ENCODE results near the gene NHEJ1. TPM values are rescaled to one million over a fixed set of nuclear protein-coding genes. Genes with fewer than 3 reads are reported as not detected.

Gene NHEJ1
- total RNA-seq, 1 donor from 2014 or later = 7.8 TPM

GRCh38 chr2:219059725-219060682 lies 100.6 kb downstream of the NHEJ1 start:
- ATAC-seq (peak; percentile 21), DNase-seq (ENCODE audit: low spot score) (peak; percentile 56)

- no peak for DNase-seq (ENCODE audit: low spot score)
- ATAC-seq = peak; percentile 10
Measured at GRCh38 chr2:219059375-219059724, 101.3 kb downstream of the NHEJ1 start.

- DNase-seq (ENCODE audit: low spot score) (peak; percentile 95), ATAC-seq (peak; percentile 78)
Measured at GRCh38 chr2:219058541-219059374, 101.9 kb downstream of the NHEJ1 start.

- peak; percentile 76 for ATAC-seq
- DNase-seq (ENCODE audit: low spot score) = peak; percentile 87
Measured at GRCh38 chr2:219057709-219058540, 102.7 kb downstream of the NHEJ1 start.

- DNase-seq (ENCODE audit: low spot score) (no peak), ATAC-seq (no peak)
Measured at GRCh38 chr2:219056896-219057708, 103.5 kb downstream of the NHEJ1 start.

- no peak for DNase-seq (ENCODE audit: low spot score)
Measured at GRCh38 chr2:219056176-219056895, 104.3 kb downstream of the NHEJ1 start.

GRCh38 chr2:219054956-219055903 lies 105.4 kb downstream of the NHEJ1 start:
- ATAC-seq (no peak), DNase-seq (ENCODE audit: low spot score) (no peak)

More at GRCh38 chr2:219056176-219056895, 104.3 kb downstream of the NHEJ1 start:
- ATAC-seq = no peak

- DNase-seq (ENCODE audit: low spot score) = no peak
- peak; percentile 51 for ATAC-seq
Measured at GRCh38 chr2:219049282-219049681, 111.3 kb downstream of the NHEJ1 start.

GRCh38 chr2:219045937-219046550 lies 114.6 kb downstream of the NHEJ1 start:
- DNase-seq (ENCODE audit: low spot score) = no peak
- ATAC-seq = peak; percentile 74

GRCh38 chr2:219042750-219043149 lies 117.9 kb downstream of the NHEJ1 start:
- DNase-seq (ENCODE audit: low spot score) (no peak), ATAC-seq (peak; percentile 40)

GRCh38 chr2:219042157-219042556 lies 118.5 kb downstream of the NHEJ1 start:
- ATAC-seq = no peak
- no peak for DNase-seq (ENCODE audit: low spot score)

- peak; percentile 19 for ATAC-seq
- DNase-seq (ENCODE audit: low spot score) = no peak
Measured at GRCh38 chr2:219041252-219041651, 119.4 kb downstream of the NHEJ1 start, which contains the start of gene CFAP65. CFAP65 (minus strand) TSS chr2:219041516; CDS start chr2:219039048, 2,468 bp downstream.

GRCh38 chr2:219038600-219038999 lies 122.0 kb downstream of the NHEJ1 start:
- DNase-seq (ENCODE audit: low spot score) (no peak), ATAC-seq (no peak)

- DNase-seq (ENCODE audit: low spot score) = no peak
- no peak for ATAC-seq
Measured at GRCh38 chr2:219037783-219038499, 122.7 kb downstream of the NHEJ1 start.

GRCh38 chr2:219035942-219036341 lies 124.7 kb downstream of the NHEJ1 start:
- no peak for DNase-seq (ENCODE audit: low spot score)
- ATAC-seq = no peak

GRCh38 chr2:219034823-219035222 lies 125.8 kb downstream of the NHEJ1 start:
- no peak for DNase-seq (ENCODE audit: low spot score)
- ATAC-seq = no peak
